Measurements from ENCODE around the gene RAB39A. TPM values are rescaled to one million over a fixed set of nuclear protein-coding genes. Genes with fewer than 3 reads are reported as not detected.
"Not testable (repeated sequence)": the region's sequence is repeated elsewhere in the genome, so short reads cannot be mapped to it uniquely, and the experiment has no call there.

The RAB39A gene
- total RNA-seq, 1 donor from 2014 or later, result 4.1 TPM

DNA sequence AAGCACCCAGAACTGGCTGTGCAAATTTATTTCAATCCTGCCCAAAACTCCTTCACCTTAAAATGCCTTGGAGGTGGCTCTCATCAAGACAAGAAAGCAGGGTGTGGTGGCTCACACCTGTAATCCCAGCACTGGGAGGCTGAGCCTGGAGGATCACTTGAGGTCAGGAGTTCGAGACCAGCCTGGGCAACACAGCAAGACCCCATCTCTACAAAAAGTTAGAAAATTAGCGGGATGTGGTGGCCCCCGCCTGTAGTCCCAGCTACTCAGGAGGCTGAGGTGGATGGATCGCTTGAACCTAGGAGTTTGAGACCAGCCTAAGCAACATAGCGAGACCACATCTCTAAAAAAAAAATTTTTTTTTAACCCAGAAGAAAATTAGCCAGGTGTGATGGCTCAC, 689 bp upstream of the RAB39A start:
- intact Hi-C loops (cut with micrococcal nuclease), result loop anchor here (5.0 kb wide), 1 partner anchor 740 kb away; the partner anchor contains the start of gene DDX10

DNA sequence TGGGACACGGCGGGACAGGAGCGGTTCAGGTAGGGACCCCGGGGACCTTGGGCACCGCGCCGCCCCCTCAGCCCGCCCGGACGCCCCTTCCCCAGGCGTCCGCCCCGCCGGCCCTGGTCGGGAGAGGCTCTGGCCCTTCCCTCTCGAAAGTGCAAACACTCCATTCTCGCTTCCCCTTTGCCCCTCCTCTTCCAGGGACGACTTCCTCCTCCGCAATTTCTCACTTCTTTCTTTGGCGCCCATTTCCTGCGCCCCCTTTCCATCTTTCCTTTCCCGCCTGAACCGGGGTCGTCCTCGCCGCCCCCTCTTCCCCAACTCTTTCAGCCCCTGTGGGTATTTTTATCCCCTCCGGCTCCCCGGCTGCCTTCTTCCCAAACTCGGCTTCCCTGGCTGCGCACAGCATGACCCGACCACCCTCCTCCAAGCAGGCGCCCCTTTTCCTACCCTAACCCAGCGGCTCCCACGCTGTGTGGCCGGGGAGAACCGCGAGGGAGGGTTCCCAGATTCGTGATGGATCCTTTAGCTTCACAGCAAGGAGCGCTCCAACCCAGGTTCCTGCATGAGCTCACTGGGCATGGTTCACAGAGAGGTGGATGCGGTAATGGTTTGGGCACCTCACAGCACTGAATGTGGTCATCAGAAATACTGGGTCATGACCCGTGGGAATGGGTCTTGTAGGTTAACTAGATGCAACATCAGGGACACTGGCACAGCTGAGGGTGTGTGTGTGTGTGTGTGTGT, 689 bp downstream of the RAB39A start:
- ChIA-PET POLR2A (interaction anchor here (0.5 to 1.5 kb wide), 2 partner anchors 80 to 472 kb away, joined by 3 to 6 read pairs; partner anchors contain the start of gene CUL5), CTCF (no interaction called here)
- peak; percentile 22 for DNase-seq
- Mint-ChIP-seq H3K4me3 (peak overlapping the region; percentile 91), H3K27me3 (peaks cover 4% of the 10 kb centered on the region), H3K27ac (peak overlapping the region; percentile 80), H3K4me1 (peaks cover 36% of the 10 kb centered on the region), H3K9me3 (no peaks in the 10 kb centered on the region), H3K36me3 (ENCODE audit: low read depth) (peaks cover 5% of the 10 kb centered on the region)
- peak; percentile 8 for ATAC-seq (ENCODE audit: low read depth)
- intact Hi-C loops (cut with micrococcal nuclease), result loop anchor here (1.0 to 5.0 kb wide), 10 partner anchors 71 to 1852 kb away; partner anchors contain the start of genes AASDHPPT, ACAT1, ALKBH8 and ATM
- TF ChIP-seq, protein P1, sequence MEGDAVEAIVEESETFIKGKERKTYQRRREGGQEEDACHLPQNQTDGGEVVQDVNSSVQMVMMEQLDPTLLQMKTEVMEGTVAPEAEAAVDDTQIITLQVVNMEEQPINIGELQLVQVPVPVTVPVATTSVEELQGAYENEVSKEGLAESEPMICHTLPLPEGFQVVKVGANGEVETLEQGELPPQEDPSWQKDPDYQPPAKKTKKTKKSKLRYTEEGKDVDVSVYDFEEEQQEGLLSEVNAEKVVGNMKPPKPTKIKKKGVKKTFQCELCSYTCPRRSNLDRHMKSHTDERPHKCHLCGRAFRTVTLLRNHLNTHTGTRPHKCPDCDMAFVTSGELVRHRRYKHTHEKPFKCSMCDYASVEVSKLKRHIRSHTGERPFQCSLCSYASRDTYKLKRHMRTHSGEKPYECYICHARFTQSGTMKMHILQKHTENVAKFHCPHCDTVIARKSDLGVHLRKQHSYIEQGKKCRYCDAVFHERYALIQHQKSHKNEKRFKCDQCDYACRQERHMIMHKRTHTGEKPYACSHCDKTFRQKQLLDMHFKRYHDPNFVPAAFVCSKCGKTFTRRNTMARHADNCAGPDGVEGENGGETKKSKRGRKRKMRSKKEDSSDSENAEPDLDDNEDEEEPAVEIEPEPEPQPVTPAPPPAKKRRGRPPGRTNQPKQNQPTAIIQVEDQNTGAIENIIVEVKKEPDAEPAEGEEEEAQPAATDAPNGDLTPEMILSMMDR (IDR thresholded peaks at IDR 0.05), result no peak

More for the DNA sequence above, 689 bp upstream of the RAB39A start:
- Mint-ChIP-seq H3K27me3 (peaks cover 4% of the 10 kb centered on the region), H3K36me3 (ENCODE audit: low read depth) (peaks cover 5% of the 10 kb centered on the region), H3K4me3 (peak overlapping the region; percentile 91), H3K9me3 (no peaks in the 10 kb centered on the region), H3K4me1 (peaks cover 37% of the 10 kb centered on the region), H3K27ac (peak overlapping the region; percentile 68)
- CTCF ChIA-PET, result no interaction called here
- no peak for DNase-seq
- TF ChIP-seq, protein P1 (IDR thresholded peaks at IDR 0.05), result no peak
- POLR2A ChIA-PET, result no interaction called here
- ATAC-seq (ENCODE audit: low read depth), result no peak

DNA sequence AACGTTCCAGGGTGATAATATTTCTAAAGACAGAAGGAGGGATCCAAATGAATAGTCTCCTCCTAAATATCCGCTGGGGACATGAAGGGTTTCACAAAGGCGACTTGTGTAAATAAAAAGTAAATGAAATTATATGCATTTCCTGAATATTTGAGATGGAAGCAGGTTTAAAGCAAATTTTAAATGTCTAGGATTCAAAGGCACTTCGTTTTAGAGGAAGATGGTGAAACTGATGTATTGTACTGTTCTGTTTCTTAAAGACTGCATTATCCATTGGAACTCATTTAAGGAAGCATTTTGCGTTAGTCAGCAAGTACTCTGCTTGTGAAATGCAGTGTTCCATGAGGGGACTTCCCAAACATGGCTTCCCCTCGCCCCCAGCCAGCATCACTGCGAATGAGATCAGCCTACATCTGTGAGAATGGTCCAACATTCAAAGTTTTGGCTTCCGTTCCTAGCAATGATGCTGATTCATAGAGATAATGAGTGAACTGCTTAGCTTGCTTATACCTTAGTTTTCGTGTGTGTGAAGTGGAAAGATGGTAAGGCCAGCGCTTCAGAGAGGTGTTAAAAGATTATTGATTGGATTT, 1.5 kb downstream of the RAB39A start:
- H3K9me3 Mint-ChIP-seq, result no peaks in the 10 kb centered on the region
- intact Hi-C loops (cut with micrococcal nuclease), result loop anchor here (2.0 to 5.0 kb wide), 3 partner anchors 293 to 738 kb away; partner anchors contain the start of genes ATM, DDX10 and NPAT

DNA sequence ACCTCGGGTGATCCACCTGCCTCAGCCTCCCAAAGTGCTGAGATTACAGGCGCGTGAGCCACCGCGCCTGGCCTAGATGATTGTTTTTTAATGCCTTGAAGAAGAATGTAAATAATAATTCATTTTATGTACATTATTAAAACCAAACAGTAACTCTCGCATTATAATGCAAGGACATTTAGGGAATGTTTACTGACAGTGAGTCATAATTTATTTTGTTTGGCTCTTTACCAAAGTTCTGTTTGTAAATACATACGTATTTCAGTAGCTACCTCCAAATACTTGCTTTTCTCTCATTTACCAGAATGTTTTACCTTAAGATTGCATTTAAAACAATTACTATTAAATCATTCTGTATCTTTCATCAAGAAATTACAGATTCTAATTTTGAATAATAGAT, 3.0 kb downstream of the RAB39A start:
- TF ChIP-seq, protein P1 (IDR thresholded peaks at IDR 0.05), result no peak
- H3K27ac Mint-ChIP-seq, result no peak overlapping the region
- H3K4me3 Mint-ChIP-seq, result no peak overlapping the region
- H3K36me3 Mint-ChIP-seq (ENCODE audit: low read depth), result peaks cover 7% of the 10 kb centered on the region
- no peaks in the 10 kb centered on the region for H3K9me3 Mint-ChIP-seq
- peaks cover 29% of the 10 kb centered on the region for H3K4me1 Mint-ChIP-seq
- H3K27me3 Mint-ChIP-seq, result no peaks in the 10 kb centered on the region
- ATAC-seq (ENCODE audit: low read depth), result no peak
- CTCF ChIA-PET, result no interaction called here
- POLR2A ChIA-PET, result interaction anchor here (0.7 kb wide), 1 partner anchor 366 kb away, joined by 4 read pairs; the partner anchor contains the start of gene ALKBH8
- DNase-seq, result no peak
- intact Hi-C loops (cut with micrococcal nuclease), result no loop called here

More for the DNA sequence above, 1.5 kb downstream of the RAB39A start:
- POLR2A ChIA-PET, result interaction anchor here (1.5 kb wide), 1 partner anchor 79 kb away, joined by 6 read pairs; the partner anchor contains the start of gene CUL5
- Mint-ChIP-seq H3K27ac (peak overlapping the region; percentile 80), H3K36me3 (ENCODE audit: low read depth) (peaks cover 5% of the 10 kb centered on the region), H3K27me3 (peaks cover 4% of the 10 kb centered on the region), H3K4me1 (peaks cover 32% of the 10 kb centered on the region), H3K4me3 (peak overlapping the region; percentile 91)
- TF ChIP-seq, protein P1 (IDR thresholded peaks at IDR 0.05), result no peak
- CTCF ChIA-PET, result no interaction called here
- no peak for DNase-seq
- no peak for ATAC-seq (ENCODE audit: low read depth)

DNA sequence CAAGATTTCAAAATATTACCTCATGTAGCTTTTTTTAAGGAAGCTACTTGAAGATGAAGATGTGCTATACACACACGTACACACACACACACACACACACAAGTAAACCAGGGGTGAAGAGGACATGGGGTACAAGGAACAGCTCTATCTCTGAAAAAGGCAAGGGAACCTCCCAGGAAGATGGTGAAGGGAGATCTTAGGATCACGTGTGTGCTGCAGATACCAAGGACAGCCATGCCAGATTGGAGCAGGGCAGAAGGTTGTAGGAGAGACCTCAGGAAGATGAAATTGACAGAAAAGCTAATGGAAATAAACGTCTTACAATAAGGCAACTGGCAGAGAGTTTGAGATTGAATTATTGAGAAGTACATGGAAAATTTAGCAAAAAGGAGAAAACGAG, 19.7 kb downstream of the RAB39A start:
- intact Hi-C loops (cut with micrococcal nuclease), result no loop called here
- CTCF ChIA-PET, result no interaction called here
- H3K4me3 Mint-ChIP-seq, result no peak overlapping the region
- DNase-seq, result no peak
- POLR2A ChIA-PET, result no interaction called here
- H3K36me3 Mint-ChIP-seq (ENCODE audit: low read depth), result no peaks in the 10 kb centered on the region
- peaks cover 2% of the 10 kb centered on the region for H3K4me1 Mint-ChIP-seq
- no peaks in the 10 kb centered on the region for H3K27me3 Mint-ChIP-seq
- H3K9me3 Mint-ChIP-seq, result no peaks in the 10 kb centered on the region
- TF ChIP-seq, protein P1 (IDR thresholded peaks at IDR 0.05), result no peak
- ATAC-seq (ENCODE audit: low read depth), result no peak
- H3K27ac Mint-ChIP-seq, result no peak overlapping the region

DNA sequence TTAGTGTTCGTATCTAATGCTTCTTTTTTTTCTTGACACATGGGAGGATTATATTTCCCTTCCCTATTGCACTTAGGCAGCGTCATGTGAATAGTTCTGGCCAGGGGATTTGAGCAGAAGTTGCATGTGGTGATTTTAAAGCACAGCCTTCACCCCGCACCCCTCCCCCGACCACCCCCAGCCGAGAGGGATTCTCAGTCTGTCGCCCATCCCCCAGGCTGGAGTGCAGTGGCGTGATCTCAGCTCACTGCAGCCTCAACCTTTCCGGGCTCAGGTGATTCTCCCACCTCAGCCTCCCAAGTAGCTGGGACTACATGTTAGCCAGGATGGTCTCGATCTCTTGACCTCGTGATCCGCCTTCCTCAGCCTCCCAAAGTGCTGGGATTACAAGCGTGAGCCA, 20.1 kb downstream of the RAB39A start:
- POLR2A ChIA-PET; H3K36me3 Mint-ChIP-seq (ENCODE audit: low read depth); H3K9me3 Mint-ChIP-seq; H3K4me1 Mint-ChIP-seq; H3K27ac Mint-ChIP-seq; CTCF ChIA-PET; H3K4me3 Mint-ChIP-seq; DNase-seq; intact Hi-C loops (cut with micrococcal nuclease); H3K27me3 Mint-ChIP-seq; ATAC-seq (ENCODE audit: low read depth): not testable (repeated sequence)
